Lower leg skin (tissue), 3 donors: Measurements from ENCODE around the gene GNAI3.

Experiments
- CTCF ChIP-seq, 3 donors: fragments of 450-650 bp; IDR thresholded peaks; one replicate each; pipeline ENCODE4 v1.5.1; 2016; ENCODE audit warnings: antibody characterized with exemption in 3 of 3, mild to moderate bottlenecking in 3 of 3, moderate library complexity in 2 of 3
- POLR2A ChIP-seq, 2 donors: fragments of 450-650 bp; IDR thresholded peaks; one replicate each; pipeline ENCODE4 v1.6.1; 2016 to 2017; ENCODE audit warnings: antibody characterized with exemption in 2 of 2, mild to moderate bottlenecking in 1 of 2, moderate library complexity in 1 of 2

GRCh38 chr1:109626682-109627408 is 78.4 kb downstream of the GNAI3 start:
- no peak for TF ChIP-seq CTCF (IDR thresholded peaks at IDR 0.05)
- no peak for TF ChIP-seq POLR2A (IDR thresholded peaks at IDR 0.05)
